Stimulated activated naive CD4-positive, alpha-beta T cell (primary cell): ENCODE data around the gene KLHDC7B.

ENCODE experiments used
- DNase-seq, 6 experiments: peaks; one replicate each; lab custom pipeline; 2025; lab: John Stamatoyannopoulos, UW

KLHDC7B gene

DNA sequence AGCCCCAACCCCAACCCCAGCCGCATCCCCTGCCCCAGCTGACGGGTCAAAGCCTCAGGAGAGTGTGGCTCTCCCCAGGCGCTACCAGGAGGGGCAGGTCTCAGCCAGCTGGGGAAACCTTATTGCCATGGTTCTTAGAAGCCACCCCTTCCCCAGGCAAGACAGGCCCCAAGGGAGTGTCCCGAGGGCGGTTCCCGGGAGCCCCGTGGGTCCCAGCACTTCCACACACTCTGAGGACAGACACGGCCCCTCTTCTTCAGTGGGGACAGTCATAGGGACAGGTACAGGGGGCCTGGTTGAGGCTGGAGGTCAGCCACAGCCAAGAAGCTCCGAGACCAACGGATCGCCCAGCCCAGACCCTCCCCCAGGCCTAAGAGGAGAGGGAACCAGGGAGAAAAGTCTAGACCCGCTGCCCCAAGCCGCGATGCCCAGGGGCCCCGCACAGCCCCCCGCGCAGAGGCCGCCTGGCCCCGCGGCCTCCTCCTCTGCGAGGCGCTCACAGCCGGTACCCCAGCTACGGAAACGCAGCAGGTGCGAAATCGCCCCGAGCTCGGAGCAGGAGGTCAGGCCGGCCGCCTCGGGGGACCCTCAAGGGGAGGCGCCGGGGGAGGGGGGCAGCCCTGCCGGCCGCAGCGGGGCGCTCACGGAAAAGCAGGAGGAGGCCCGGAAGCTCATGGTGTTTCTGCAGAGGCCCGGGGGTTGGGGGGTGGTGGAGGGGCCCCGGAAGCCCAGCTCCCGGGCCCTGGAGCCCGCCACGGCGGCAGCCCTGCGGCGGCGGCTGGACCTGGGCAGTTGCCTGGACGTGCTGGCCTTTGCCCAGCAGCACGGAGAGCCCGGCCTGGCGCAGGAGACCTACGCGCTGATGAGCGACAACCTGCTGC lies 2.6 kb downstream of the KLHDC7B start:
- peak; percentile 28 to 71 (median 56) for DNase-seq

DNA sequence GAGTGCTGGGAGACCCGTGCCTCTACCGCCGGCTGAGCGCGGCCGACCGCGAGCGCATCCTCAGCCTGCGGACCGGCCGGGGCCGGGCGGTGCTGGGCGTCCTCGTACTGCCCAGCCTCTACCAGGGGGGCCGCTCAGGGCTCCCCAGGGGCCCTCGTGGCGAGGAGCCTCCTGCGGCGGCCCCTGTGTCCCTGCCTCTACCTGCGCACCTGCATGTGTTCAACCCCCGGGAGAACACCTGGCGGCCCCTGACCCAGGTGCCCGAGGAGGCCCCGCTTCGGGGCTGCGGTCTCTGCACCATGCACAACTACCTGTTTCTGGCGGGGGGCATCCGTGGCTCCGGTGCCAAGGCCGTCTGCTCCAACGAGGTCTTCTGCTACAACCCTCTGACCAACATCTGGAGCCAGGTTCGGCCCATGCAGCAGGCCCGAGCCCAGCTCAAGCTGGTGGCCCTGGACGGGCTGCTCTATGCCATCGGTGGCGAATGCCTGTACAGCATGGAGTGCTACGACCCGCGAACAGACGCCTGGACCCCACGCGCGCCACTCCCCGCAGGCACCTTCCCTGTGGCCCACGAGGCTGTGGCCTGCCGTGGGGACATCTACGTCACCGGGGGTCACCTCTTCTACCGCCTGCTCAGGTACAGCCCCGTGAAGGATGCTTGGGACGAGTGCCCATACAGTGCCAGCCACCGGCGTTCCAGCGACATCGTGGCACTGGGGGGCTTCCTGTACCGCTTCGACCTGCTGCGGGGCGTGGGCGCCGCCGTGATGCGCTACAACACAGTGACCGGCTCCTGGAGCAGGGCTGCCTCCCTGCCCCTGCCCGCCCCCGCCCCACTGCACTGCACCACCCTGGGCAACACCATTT lies 3.5 kb downstream of the KLHDC7B start:
- DNase-seq: peak in 2 of 6 experiments; percentile 50 to 51

DNA sequence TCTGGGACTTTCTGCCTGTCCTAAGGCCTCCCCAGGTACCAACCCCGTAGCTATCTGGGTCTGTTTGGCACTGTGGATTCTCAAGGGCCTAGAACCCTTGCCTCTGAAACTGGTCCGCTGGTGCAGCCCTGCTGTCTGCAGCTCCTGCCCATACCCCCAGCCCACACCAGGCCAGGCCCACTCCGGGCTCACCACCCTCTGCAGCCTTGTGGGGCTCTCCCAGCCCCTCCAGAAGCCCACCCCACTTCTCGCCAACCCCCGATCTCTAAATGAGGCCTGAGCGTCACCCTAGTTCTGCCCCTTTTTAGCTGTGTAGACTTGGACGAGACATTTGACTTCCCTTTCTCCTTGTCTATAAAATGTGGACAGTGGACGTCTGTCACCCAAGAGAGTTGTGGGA lies 4.7 kb downstream of the KLHDC7B start:
- no peak for DNase-seq

DNA sequence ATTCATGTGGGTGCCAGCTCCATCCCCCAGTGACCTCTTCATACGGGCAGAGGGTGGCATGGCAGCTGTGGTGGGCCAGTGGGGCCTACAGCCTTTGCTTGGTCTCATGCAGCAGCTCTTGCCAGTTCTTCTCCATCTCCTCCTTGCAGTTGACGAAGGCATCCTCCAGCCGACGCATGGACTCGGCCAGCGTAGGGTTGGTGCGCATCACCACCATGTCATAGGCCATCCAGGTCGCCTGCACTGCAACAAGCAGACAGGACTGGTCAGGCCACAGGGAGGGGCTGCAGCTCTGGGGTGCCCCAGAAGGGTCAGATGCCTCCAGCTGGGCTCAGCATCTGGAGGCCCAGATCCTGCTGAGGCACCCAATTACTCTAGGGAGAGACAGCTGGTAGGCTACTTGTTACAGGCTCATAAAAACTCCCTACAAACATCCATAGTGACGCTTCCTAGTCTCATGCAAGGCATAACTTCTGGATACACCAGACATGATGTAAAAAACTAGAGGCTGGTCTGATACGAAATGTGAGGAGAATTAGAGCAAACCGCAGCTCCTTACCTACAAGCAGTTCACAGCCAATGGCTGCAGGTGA lies 5.6 kb downstream of the KLHDC7B start:
- DNase-seq: no peak

DNA sequence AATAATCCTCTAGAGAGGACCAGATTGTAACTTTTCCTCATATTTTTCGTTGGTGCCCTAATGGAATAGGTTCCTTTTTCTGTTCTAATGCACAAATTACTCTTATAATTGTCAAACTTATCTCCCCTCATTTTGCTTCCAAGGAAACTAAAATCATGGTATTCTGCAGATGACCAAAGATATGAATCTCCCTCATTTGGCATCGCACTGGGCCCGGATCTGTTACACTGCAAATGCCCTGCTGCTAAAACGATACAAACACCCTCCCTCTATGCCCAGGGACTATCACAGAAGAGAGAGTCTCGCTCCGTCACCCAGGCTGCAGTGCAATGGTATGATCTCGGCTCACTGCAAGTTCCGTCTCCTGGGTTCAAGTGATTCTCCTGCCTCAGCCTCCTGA lies 7.6 kb downstream of the KLHDC7B start:
- no peak for DNase-seq

DNA sequence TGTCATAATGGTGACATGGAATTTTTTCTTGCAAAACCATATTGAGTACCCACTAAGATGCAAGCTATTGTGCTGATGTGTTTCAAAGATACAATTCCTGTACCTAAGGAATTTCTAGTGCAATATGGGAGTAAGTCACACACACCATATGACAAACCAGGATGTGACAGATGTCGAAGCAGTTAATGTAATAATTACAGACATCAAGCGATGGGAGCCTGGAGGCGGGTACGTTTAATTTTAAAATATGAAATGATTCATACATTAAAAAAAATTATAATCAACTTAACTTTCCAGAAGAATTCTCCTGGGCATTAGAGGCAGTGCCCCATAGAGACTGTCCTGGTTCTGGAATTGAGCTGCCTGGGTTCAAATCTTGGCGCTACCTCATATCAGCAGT lies 11.0 kb downstream of the KLHDC7B start:
- DNase-seq: no peak

DNA sequence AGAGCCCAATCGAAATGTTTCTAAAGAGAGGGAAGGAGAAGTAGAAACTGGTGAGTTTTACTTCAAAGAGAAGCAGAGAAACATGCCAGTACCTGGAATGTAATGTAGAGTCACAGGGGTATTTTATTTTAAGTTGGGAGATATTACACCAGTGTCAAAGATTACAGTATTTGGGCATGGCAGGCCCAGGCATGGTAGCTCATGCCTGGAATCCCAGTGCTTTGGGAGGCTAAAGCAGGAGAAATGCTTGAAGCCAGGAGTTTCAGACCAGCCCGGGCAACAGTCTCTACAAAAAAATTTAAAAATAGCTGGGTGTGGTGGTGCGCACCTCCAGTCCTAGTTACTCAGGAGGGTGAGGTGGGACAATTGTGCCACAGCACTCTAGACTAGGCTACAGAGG lies 14.3 kb downstream of the KLHDC7B start:
- DNase-seq: no peak

DNA sequence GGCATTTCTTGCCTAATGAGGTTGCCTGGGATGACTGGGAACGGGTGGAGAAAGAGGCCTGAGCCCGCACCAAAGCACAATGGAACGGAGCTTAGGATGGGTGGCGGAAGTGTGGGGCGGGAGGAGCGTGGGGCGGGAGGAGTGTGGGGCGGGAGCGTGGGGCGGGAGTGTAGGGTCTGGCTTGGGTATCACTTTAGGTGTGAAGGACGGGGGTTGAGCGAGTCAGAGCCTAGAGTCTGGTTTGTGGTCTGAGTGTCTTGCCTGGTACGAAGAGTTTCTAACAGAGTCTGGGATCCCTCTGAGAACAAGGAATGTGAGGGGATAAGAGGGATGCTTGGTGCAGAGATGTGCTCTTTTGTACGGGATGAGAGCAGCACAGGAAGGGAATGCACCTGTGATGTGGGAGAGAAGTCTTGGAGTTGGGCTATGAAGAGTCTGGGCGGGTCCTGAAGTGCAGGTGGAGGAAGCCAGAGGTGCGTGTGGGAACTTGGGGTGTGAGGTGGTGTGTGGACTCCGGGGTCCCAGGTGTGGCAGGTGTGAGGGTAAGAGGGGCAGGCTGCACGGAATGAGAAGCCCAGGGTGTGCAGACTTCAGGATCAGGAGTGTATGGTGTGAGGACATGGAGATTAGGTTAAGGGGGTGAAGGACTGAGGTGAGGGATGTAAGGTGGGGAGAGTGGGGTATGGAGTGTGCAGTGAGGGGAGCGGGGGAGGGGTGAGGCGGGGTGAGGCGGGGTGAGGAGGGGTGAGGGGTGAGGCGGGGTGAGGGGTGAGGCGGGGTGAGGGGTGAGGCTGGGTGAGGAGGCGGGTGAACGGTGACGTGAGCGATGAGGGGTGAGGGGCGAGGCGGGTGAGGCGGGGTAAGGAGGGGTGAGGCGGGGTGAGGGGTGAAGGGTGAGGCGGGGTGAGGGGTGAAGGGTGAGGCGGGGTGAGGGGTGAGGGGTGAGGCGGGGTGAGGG lies 16.0 kb downstream of the KLHDC7B start:
- DNase-seq: no peak

DNA sequence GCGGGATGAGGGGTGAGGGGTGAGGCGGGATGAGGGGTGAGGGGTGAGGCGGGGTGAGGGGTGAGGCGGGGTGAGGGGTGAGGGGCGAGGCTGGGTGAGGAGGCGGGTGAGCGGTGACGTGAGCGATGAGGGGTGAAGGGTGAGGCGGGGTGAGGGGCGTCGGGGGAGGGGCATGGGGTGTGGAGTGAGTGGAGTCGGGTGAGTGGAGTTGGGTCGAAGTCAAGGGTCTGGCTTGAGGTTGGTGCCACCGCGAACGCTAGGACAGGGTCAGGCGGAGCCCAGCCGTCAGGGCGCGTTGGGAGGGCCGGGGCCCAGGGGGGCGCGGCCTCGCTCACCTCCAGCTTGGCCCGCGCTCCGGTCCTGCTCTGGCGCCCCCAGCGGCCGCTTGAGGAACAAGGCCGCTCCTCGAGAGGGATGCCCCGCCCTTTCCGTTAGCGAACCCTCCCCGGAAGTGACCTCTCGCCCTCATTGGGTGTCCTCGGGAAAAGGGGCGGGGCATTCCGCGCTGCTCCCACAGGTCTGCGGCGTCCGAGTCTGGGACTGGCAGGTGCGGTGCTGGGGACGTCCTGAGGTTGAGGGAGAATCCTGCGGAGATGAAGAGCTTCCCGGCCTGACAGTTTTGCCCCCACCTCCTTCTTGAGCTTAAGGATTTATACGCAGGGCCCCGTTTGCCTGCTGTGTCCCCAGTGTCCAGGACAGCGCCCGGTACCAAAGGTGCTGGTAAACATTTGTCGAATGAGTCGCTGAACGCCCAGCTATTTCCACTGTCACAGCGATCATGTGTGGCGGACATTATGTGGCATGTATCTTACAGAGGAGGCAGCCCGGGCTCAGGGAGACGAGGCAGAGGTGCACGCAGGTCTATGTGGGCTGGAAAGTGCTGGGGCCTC lies 17.1 kb downstream of the KLHDC7B start, which contains the start of gene SYCE3:
TSS of gene SYCE3 (minus strand) at position 397 of the 890 bp plus-strand sequence. CDS start 6,514 bp downstream, outside the sequence.
- DNase-seq: peak; percentile 86 to 96 (median 94)

DNA sequence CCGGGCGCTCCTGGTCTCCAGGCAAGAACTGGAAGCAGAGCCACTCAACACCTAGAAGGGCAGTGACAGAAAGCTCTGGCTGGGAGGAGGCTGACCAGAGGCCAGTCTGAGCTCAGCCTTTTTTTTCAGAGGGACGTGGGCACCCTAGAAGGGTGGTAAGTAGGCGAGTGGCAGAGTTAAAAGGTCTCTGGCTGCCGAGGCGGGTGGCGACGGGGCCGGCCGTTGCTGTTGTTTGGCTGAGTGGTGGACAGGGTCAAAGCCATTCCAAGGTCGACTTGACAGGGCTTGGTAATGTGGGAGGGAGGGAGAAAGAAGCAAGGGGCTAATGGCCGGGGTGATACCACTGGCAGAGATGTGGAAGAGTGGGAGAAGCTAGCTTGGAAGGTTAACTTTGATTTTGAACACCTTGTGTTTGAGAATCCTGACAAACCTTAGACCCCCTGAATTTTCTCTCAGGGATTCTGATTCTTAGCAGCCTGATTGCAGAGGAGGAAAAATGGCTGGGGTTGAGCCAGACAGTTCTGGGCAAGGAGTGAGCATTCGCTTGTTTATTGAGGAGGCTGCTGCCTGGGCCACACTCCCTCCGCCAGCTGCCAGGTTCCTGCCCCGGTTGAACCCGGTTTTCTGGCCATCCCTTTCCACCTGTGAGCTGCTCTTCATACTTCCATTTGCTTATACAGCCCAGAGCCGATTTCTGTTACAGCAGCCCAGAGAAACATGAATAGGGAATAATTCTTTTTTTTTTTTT lies 17.9 kb downstream of the KLHDC7B start:
- DNase-seq: no peak

DNA sequence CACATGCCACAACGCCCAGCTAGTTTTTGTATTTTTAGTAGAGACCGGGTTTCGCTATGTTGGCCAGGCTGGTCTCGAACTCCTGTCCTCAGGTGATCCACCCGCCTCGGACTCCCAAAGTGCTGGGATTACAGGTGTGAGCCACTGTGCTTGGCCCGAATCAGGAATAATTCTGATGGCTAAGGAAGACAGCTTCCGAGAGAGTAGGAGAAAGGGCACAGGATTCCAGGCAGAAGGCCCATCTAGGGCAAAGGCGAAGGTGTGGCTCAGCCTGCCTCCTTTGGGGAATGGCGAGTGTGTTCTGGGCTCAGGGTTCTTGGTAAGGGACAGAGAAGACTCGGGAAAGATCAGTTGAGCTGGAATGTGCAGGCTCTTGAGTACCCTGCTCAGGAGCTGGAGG lies 18.6 kb downstream of the KLHDC7B start:
- DNase-seq: no peak

DNA sequence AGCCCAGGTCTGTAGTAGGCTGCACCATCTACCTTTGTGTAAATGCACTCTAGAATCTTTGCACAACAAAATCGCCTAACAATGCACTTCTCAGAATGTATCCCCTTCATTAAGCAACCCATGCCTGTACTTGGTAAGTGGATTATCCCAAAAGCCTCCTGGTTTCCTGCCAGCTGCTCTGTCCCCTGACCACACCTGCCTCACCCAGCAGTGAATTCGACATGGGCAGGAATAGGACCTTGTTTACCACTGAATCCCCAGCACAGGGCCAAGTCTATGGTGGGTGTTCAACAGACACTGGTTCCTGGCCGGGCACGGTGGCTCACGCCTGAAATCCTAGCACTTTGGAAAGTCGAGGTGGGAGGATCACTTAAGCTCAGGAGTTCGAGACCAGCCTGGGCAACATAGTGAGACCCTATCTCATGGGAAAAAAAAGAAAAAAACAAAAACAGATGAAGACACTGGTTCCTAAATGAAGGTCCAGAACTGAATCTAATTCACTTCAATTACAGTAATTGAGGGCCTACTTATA lies 22.1 kb downstream of the KLHDC7B start:
- no peak for DNase-seq

DNA sequence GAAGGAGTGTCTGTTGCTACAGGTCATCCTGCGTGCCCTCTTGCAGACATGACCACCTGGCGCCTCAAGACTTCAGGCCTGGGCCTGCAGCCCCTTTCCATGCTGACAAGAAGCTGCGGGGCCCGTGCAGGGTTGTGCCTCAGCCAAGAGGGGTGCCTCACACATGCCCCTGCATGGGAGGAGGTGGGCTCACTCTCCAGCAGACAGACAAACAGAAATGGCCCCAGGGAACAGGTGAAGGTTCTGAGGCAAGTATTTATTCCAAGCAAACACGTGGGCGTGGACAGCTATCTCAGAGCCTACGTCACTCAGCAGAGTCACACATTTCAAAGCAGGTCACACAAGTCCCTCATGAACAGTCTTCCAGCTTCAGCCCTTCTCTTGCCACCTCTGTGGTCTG lies 22.9 kb downstream of the KLHDC7B start:
- DNase-seq: no peak

DNA sequence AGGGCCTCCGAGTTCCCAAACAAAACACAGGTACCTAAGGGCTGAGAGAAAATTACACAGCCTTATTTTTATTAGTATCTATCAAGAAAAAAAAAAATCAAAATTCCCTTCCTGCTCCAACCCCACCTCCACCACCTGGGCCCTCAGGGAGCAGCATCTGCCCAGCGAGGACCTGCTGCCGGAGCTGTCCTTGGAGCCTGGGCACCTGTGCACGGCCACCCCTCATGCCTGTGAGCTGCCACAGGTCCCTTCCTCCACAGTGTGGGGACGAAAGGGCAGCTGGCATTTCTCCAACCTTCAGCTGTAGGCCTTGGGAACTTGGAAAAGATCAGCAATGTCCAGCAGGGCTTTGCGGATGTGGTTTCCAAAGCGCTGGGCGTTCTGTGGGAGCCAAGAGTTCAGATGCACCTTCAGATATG lies 23.4 kb downstream of the KLHDC7B start:
- no peak for DNase-seq

DNA sequence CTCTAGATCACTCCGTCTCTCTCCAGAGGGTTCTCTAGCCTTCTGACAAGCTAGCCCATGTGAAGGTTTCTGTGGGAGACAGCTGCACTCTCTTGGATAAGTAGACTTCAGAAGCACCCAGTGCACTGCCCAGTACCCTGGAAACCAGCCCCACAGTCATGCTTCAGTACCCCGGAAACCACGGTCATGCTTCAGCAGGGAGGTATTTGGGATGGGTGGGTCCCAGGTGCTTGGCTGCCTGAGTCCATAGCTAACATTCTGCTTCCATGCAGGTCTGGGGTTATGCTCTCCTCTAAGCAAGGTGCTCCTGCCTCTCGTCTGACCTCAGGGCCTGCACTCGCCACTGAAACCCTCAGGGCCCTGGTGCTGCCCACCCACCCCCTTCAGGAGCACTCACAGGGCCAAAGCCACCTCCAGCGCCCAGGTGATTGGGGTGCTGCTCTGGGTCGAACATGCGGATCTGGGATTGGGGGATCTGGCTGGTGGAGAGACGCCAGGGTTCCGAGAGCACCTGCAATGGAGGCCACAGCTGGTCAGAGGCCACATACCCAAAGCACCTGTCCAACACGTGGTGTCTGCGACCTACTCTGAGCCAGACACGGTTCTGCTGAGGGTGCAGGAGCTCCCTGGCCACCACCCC lies 24.3 kb downstream of the KLHDC7B start:
- no peak for DNase-seq

DNA sequence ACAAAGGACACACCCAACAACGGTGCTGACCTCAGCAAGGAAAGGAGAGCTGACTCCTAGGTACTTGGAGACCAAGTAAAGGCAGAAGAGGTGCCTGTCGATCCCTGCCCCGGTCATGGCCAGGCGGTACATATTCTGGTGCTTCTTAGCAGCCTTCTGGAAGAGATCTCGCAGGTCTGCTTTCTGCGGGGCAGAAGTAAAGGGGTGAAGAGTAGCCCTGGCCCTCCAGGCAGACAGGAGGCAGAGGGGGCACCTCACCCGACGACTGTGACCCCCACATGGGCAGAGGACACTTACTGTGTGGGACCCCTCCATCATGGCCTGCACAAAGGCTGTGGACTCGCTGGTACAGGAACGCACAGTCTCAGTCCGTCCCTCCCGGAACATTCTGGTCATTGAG lies 25.2 kb downstream of the KLHDC7B start:
- DNase-seq: no peak

DNA sequence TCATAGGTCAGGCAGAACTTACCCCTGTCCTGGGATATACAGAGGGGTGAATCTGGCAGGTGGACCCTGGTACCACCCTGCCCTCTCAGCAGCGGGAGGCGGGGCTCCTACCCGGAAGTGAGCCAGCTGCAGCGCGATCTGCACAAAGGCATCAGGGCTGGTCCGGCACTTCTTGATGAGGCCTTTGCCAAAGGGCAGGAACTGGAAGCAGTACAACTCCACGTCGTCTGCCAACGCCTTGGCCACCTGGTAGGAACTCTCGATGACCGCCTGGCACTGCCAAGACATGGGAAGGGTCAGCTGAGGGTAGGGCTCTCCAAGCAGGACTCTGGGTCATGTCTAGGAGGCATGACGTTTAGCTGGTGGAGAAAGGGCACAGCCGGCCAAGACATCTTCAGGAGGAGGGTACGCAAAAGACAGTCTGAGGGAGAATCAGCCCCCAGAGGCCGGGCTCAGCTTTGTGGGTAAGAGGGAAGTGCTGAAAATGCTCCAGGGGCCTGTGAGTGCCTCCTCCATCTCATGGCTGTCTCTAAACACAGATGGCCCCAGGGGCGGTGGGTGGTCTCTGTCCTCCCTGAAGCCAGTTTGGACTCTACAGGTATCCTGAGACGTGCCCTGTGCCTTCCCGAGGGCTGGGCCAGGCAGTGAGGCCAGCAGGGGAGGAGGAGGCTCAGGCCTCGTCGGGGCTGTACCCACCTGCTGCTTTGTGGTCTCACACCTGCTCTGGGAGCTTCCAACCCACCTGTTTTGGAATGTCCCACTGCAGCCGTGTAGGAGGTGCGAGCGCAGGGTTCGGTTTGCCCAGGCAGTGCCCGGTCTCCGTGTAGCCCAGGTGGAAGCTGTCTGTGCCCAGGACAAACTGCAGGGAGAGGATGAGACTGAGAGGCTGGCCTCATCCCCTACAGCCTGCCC lies 25.8 kb downstream of the KLHDC7B start:
- no peak for DNase-seq

DNA sequence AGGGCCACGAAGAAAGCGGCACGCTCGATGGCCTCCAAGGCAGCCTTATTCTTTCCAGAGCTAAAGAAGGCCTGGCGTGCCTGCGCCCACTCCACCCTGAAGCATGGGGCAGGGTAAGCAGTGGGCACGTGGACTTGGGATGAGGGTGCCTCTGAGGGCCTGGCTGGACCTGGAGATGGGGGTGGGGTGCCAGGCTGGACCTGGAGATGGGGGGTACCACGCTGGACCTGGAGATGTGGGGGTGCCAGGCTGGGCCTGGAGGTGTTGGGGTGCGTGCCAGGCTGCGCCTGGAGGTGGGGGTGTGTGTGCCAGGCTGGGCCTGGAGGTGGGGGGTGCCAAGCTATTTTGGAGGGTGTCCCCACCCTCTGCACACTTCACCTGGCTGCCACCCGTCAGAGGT lies 27.3 kb downstream of the KLHDC7B start:
- no peak for DNase-seq
